Iris pigment epithelial cell (primary cell): ENCODE results near the gene EIF3J.

Experiments used
- DNase-seq: peaks from one replicate; pipeline ENCODE4 v3.0.0-alpha.2; 2011; ENCODE audit warnings: low read depth

EIF3J gene

DNA sequence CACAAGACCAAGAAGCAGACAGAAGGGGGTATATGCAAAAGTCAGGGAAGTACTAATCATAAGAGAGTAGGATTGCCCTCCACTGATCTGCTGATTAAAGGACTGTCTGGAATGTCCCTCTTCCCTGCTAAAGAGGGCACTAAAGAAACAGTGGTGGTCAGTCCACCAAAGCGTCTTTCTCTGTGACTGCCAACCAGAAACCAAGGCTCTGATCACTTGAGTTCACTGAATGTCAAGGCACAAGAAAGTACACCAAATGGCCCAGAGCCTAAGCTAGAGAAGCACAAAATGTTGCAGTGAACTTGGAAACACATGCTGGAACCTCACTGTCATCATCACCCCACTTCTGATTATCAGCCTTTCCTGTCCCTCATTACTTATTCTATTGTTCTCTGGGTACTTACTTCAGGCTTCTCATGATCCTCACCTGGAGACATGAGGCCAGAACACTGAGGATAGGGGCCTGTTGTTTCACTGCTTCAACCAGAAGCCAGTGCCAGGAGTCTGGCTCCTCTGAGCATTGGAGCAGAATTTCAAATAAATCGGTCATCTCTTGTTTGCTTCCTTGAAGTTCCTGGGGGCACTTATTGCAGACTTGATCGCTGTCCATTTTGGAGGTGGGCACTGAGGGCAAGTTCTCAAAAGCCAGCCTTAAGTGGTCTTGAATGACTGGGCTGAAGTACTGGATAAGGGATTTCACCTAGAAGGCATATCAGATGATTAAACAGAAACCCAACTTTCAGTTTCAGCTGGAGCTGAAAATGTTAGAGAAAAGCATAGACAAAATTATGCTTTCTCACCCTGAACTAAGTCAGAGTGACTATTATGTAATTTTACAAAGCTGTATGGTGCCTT, 58.9 kb downstream of the EIF3J start:
- no peak for DNase-seq

DNA sequence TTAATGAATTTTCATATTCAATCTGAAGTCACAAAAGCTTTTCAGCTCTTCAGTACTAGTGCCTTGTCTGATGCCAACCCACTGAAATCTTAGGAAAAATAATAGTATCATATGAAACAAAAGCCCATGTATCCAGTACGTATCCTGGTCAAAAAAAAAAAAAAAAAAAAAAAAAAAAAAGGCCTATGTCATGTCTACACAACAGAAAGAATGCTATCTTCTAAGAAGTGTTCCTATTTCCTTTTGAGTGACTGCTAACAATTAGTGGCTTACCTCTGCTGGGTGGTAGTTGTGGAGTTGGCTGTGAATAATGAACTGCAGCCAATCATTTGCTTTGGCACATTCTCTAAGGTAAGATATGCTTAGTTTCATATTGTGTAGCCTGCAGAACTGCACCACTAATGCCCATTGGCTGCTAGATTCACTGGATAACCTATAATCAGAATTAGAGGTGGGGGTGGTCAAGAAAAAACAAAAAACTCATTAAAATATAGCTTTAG, 59.6 kb downstream of the EIF3J start:
- DNase-seq: no peak

DNA sequence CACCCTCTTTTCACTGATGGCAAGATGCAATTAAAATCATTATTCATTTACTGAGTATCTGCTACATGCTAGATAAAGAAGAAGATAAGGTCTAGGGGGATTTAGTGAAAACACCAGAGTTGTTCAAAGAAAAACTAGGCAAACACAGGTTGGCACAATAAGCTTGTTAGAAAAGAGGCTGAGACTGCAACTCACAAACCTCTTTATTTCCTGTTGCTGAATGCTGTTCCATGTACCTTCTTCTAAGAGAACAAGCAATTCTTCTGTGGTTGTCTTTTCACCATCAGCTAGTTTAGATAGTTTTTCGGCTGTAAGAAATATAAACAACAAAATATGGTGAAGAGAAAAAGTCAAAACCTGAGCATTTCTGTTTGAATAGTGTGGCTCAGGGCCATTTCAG, 61.1 kb downstream of the EIF3J start:
- no peak for DNase-seq

DNA sequence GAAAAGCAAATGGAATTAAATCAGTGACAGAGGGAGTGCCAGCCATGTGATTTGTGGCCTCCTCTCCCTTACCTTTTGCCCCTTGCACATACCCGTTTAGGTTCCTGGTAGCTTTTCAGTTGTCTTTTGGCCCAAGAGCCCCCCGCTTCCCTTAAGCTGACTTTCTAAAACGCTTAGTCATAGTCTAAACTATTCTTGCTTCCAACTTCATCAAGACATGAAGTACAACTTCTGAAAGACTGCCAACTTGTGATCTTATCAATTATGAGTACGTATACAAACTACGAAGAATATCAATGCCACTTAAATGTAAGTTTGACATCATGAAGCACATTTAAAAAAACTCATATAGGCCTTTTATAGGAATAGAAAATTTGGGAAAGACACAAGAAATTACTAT, 61.9 kb downstream of the EIF3J start:
- DNase-seq: peak; percentile 92

DNA sequence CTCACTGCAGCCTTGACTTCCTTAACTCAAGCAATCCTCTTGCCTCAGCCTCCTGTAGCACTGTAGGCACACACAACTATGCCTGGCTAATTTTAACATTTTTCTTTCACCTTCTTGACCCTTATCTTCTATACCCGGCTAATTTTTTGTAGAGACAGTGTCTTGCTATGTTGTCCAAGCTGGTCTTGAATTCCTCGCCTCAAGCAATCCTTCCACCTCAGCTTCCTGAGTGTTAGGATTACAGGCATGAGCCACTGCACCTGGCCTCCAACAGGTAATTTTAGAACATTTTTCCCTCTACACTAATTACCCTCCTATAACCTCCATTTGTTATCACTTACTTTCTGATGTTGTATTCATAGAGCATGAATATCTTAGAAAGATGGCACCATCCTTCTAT, 66.2 kb downstream of the EIF3J start:
- DNase-seq: no peak

DNA sequence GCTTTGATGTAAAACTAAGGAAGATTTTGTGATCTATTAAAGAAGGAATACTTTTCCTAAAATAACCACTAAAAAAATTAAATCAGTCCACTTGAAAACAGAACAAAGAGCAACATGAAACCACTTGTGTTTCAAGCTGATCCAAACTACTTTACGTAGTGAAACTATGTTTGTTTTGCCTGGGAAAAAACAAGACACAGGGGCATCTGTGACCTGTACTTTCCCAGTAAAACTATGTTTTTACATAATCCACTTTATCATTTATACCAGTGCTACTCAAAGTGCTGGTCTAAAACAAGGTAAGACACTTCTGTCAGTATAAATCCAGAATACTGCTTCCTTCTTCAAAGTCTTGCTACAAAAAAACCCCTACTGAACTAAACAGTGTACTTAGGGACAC, 69.8 kb downstream of the EIF3J start:
- DNase-seq: no peak
